DMS53 (cell line): ENCODE data around the gene KCNQ5.
"Not testable (repeated sequence)": the region's sequence is repeated elsewhere in the genome, so short reads cannot be mapped to it uniquely, and the experiment has no call there.

Experiments
- DNase-seq: peaks from one replicate; lab custom pipeline; 2025; lab: John Stamatoyannopoulos, UW

KCNQ5 gene

GRCh38 chr6:72621291-72622093 is at the start of gene KCNQ5:
Gene KCNQ5 (plus strand): TSS chr6:72622064.
- DNase-seq: peak; percentile 81

GRCh38 chr6:72579865-72580264 is 42.0 kb upstream of the KCNQ5 start:
- no peak for DNase-seq

- DNase-seq: peak; percentile 93
These were observed 41.5 kb upstream of the KCNQ5 start for GRCh38 chr6:72580281-72580940.

- DNase-seq: not testable (repeated sequence)
These were observed 40.9 kb upstream of the KCNQ5 start for GRCh38 chr6:72580950-72581349.

GRCh38 chr6:72588155-72588554 is 33.7 kb upstream of the KCNQ5 start:
- no peak for DNase-seq

- DNase-seq: no peak
These were observed 32.8 kb upstream of the KCNQ5 start for GRCh38 chr6:72589096-72589495.

GRCh38 chr6:72595812-72596211 is 26.1 kb upstream of the KCNQ5 start:
- no peak for DNase-seq

GRCh38 chr6:72616406-72617015 is 5.4 kb upstream of the KCNQ5 start:
- peak; percentile 72 for DNase-seq

GRCh38 chr6:72617721-72618120 is 4.1 kb upstream of the KCNQ5 start:
- DNase-seq: no peak

- peak; percentile 80 for DNase-seq
These were observed 1.8 kb upstream of the KCNQ5 start for GRCh38 chr6:72619883-72620696.

- peak; percentile 63 for DNase-seq
These were observed 983 bp upstream of the KCNQ5 start for GRCh38 chr6:72620871-72621290.

- peak; percentile 89 for DNase-seq
These were observed 453 bp downstream of the KCNQ5 start for GRCh38 chr6:72622094-72622940.

- DNase-seq: peak; percentile 40
These were observed 1.9 kb downstream of the KCNQ5 start for GRCh38 chr6:72623808-72624207.

- DNase-seq: peak; percentile 78
These were observed 2.8 kb downstream of the KCNQ5 start for GRCh38 chr6:72624557-72625160.

- no peak for DNase-seq
These were observed 4.3 kb downstream of the KCNQ5 start for GRCh38 chr6:72626126-72626525.

- DNase-seq: no peak
These were observed 5.7 kb downstream of the KCNQ5 start for GRCh38 chr6:72627539-72627938.

GRCh38 chr6:72631480-72631879 is 9.6 kb downstream of the KCNQ5 start:
- DNase-seq: no peak

- DNase-seq: no peak
These were observed 13.8 kb downstream of the KCNQ5 start for GRCh38 chr6:72635636-72636035.

GRCh38 chr6:72636215-72636614 is 14.4 kb downstream of the KCNQ5 start:
- DNase-seq: no peak

- DNase-seq: no peak
These were observed 14.9 kb downstream of the KCNQ5 start for GRCh38 chr6:72636786-72637185.
